SH-SY5Y (cell line): ENCODE measurements around the gene NAPB.

ENCODE experiments used
- GATA2 ChIP-seq: IDR thresholded peaks from 2 replicates; pipeline ENCODE4 v1.6.1; 2011; ENCODE audit warnings: mild to moderate bottlenecking, low read depth, low read length
- GATA3 ChIP-seq: IDR thresholded peaks from 2 replicates; pipeline ENCODE4 v1.6.1; 2011; ENCODE audit warnings: low read depth, mild to moderate bottlenecking, low read length, moderate library complexity

The NAPB gene

GRCh38 chr20:23374441-23374840 lies 46.8 kb downstream of the NAPB start:
- TF ChIP-seq GATA2 (no peak), GATA3 (no peak)

- TF ChIP-seq GATA2: no peak
- TF ChIP-seq GATA3: no peak
Observed at GRCh38 chr20:23371496-23371895, 49.8 kb downstream of the NAPB start.

DNA sequence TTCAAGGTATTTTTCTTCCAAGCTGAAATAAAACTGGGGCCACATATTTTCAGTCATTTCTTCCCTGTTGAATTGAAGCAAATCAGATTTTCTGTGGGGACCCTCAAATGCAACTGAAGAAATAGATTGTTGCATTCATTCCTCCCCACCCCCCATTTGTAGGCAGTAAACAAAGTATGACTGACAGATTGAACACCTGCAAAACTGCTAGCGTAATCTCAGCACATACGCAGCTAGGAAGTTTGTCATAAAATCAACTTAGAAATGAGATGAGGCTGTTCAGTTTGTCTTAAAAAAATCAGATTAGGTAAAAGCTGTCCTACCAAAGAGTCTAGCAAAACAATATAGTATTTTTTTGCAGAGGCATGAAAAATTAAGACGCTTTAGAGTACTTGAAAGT lies 50.4 kb downstream of the NAPB start:
- TF ChIP-seq GATA3 (no peak), GATA2 (no peak)

GRCh38 chr20:23370274-23370673 lies 51.0 kb downstream of the NAPB start:
- TF ChIP-seq GATA2 (no peak), GATA3 (no peak)

- no peak for TF ChIP-seq GATA2
- TF ChIP-seq GATA3: no peak
Observed at GRCh38 chr20:23369072-23369823, 52.0 kb downstream of the NAPB start.

DNA sequence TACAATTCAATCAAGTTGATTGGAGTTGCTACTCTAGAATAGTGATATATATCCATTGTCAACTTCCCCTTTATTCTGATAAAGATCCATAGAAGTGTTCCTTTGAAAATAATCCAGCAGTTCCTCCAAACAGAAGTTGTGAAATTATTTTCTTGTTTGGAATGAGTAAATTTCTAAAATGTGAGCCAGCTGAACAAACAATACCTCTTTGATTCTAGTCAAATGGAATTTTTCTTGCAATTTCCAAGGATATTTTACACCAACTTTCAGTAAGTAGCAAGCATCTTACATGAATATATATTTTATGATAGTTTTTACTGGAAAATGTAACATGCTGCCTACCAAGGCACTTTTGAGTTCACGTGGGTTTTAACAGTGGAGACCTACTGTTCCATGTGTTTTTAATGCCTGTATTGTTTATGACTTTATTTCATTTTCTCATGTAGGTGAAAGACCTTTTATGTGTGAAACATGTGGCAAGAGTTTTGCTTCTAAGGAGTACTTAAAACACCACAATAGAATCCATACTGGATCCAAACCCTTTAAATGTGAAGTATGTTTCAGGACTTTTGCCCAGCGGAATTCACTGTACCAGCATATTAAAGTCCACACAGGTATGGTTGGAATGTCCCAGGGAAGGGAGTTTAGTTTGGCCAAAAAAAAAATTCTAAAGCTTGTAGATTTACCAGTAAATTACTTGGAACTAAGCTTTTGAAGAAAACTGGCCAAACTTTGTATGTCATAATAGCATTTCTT lies 52.8 kb downstream of the NAPB start:
- no peak for TF ChIP-seq GATA2
- TF ChIP-seq GATA3: no peak

DNA sequence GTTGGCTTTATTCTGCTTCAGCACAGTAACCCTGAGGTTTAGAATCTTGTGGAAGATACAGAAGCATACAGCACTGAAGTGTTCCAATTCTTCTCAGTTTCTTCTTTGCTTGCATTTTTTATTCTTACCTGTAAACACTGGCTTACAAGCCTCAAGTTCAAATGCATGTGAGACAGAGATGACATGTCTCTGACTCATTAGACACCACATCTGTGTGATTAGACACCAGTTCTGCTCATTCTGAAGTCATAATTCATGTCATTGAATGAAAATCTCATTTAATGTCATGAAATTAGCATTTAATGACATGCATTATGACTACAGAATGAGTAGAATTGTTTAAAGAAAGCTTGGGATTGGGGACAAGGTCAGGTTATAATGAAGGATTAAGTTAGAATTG lies 53.5 kb downstream of the NAPB start:
- no peak for TF ChIP-seq GATA2
- TF ChIP-seq GATA3: no peak

GRCh38 chr20:23366384-23366783 lies 54.9 kb downstream of the NAPB start:
- TF ChIP-seq GATA2 (no peak), GATA3 (no peak)

DNA sequence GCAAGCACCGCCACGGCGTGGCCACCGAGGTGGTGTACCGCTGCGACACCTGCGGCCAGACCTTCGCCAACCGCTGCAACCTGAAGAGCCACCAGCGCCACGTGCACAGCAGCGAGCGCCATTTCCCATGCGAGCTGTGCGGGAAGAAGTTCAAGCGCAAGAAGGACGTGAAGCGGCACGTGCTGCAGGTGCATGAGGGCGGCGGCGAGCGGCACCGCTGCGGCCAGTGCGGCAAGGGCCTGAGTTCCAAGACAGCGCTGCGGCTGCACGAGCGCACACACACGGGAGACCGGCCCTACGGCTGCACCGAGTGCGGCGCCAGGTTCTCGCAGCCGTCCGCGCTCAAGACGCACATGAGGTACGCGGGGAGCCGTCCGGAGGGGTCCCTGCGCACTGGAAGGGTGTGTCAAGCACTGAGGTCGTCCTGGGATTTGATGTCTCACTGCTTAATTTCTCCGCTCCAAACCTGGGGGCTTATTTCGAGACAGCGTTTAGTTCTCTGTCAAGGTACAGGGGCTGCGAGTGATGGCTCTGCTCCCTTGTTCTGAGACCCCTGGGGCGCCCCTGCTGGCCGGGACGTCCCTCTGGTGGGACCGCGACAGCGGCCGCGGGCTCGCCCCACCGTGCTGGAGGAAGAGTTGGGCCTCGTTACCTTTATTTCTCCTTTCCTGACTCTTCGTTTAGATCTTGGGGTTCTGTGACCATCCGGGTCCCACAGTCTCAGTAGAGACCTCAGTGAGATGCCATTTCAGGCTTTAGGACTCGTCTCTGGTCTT lies 55.7 kb downstream of the NAPB start:
- TF ChIP-seq GATA2 (no peak), GATA3 (no peak)

GRCh38 chr20:23363257-23363649 lies 58.0 kb downstream of the NAPB start:
- TF ChIP-seq GATA3 (no peak), GATA2 (no peak)

- no peak for TF ChIP-seq GATA2
- TF ChIP-seq GATA3: no peak
Observed at GRCh38 chr20:23362392-23363256, 58.7 kb downstream of the NAPB start.

DNA sequence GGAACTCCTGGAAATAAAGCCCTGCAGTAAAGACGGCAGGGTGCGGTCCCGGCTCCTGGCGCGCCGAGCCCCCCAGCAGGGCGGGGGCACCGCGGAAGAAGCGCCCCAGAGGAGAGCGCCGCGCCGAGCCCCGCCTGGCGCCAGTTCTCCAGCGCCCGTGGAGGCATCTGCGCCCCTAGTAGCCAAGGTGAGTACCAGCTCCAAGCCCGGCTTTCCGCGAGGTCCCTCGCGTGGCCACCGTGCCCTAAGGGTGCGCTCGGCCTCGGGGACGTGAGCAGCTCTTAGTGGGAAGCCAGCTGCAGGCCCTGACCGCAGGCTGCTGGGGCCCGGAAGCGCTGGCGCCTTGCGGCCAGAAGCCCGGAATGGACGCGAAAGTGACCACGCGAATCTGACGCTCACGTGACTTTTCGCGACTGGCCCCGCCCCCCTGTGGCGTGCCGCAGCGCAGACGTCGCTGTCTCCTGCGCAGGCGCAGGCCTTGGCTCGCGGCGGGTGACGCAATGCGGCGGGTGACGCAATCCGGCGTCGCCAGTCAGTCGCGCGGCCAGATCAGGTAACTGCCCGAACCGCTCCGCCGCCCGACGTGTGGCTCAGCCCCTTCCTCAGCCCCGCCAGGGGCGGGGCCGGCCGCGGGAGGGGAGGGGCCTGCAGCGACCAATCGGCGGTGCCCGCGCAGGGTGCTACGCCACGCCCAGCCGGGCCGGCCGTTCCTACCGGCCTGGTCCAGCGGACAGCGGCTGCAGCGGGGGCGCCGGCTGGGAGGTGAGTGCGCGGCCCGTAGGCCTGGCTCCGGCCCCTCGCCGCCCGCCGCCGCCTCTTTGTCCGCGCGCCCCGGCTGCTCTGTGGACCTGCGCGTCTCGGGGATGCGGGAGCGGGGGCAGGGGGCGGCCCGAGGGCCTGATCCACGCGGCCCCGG lies 59.6 kb downstream of the NAPB start, which contains the start of gene GZF1:
Gene GZF1, plus strand, starts transcription at position 707 of the 916 bp plus-strand sequence. CDS start 2,202 bp downstream, outside the sequence.
- TF ChIP-seq GATA3 (no peak), GATA2 (no peak)
